Mucosa of descending colon (tissue), 3 donors: Measurements from ENCODE around the gene METTL16. TPM values are rescaled to one million over a fixed set of nuclear protein-coding genes. Genes with fewer than 3 reads are reported as not detected.

Source experiments
- ATAC-seq: fragments of 200-7000 bp; cut with Tn5 transposase; one replicate; pipeline ENCODE4 v1.9.1; 2020; ENCODE audit warnings: mild to moderate bottlenecking, moderate library complexity
- DNase-seq, 3 donors: peaks; one replicate each; pipeline ENCODE4 v3.0.0-alpha.2; 2020
- H3K36me3 ChIP-seq: fragments of 200-600 bp; one replicate; pipeline ENCODE4 v1.8.0; 2021; ENCODE audit warnings: low read depth, mild to moderate bottlenecking
- H3K4me1 ChIP-seq: fragments of 200-600 bp; one replicate; pipeline ENCODE4 v1.8.0; 2021; ENCODE audit warnings: low read depth, mild to moderate bottlenecking
- H3K4me3 ChIP-seq: fragments of 200-600 bp; one replicate; pipeline ENCODE4 v1.8.0; 2021; ENCODE audit warnings: mild to moderate bottlenecking
- H3K9me3 ChIP-seq: fragments of 200-600 bp; one replicate; pipeline ENCODE4 v1.8.0; 2021; ENCODE audit warnings: mild to moderate bottlenecking
- intact Hi-C, 2 donors: fragments of 100-400 bp; cut with DNase I in 1 of 2; cut with micrococcal nuclease in 1 of 2; formaldehyde crosslinking; loops; one replicate each; pipeline versions ENCODE4 v1.11.0 to v1.11.1; 2022; cut with DNase I, micrococcal nuclease
- total RNA-seq, 3 donors: library from RNA; stranded (reverse); fragmentation: NEBNext Ultra II Directional in 2 of 3; extraction: Animal tissue kit (Norgen Biotek cat#: 25700) in 2 of 3; gene quantifications; one replicate each; pipeline versions ENCODE4 v1.2.1 to v1.2.4, GENCODE V29; 2021 to 2023
- TF ChIP-seq, protein P1 (sequence below): fragments of 200-600 bp; IDR thresholded peaks from one replicate; pipeline ENCODE4 v1.8.0; 2022; ENCODE audit warnings: antibody characterized with exemption, mild to moderate bottlenecking
- donor health status: DM: no; HTN: no; CAD: no; lungs with moderate emphysema.
- donor health status: DM: no; HTN: no; CAD: no.
- donor health status: DM: no; HTN: yes; CAD: no.

METTL16 gene
- total RNA-seq, 3 donors from 2014 or later: 16.2 to 30.7 (median 19.9) TPM

DNA sequence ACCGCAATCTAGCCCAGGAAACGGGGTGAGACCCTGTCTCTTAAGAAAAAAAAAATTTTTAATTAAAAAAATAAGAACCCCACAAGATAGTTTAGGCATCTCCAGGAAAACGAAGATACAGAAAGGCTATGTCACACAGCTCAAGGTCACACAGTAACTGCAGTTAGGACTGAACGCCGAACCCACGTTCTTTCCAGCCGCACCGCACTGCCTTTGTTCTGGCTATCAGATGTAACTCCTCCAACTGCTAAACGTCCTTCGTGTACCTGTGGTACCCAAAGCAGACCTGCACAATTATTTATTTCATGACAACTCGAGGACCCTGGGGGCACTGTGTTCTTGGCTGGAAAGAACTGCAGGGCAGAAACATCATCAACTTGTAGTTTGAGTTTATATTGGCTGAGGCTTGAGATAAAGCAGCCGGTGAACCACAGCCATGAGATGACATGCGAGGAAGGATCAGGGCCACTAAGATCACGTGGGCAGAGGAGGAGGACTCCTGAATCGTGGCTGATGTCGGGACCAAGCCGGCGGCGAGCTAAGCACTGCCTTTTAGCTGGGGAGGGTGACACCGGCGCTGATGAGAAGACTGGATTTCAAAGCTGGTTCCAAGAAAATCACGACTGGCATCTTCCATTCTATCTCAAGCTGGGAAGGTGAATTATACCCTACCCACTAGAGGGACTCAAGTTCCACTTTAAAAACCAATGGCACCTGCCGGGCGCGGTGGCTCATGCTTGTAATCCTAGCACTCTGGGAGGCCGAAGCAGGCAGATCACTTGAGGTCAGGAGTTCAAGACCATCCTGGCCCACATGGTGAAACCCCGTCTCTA, 90.2 kb downstream of the METTL16 start:
- no peak for DNase-seq
- TF ChIP-seq, protein P1, sequence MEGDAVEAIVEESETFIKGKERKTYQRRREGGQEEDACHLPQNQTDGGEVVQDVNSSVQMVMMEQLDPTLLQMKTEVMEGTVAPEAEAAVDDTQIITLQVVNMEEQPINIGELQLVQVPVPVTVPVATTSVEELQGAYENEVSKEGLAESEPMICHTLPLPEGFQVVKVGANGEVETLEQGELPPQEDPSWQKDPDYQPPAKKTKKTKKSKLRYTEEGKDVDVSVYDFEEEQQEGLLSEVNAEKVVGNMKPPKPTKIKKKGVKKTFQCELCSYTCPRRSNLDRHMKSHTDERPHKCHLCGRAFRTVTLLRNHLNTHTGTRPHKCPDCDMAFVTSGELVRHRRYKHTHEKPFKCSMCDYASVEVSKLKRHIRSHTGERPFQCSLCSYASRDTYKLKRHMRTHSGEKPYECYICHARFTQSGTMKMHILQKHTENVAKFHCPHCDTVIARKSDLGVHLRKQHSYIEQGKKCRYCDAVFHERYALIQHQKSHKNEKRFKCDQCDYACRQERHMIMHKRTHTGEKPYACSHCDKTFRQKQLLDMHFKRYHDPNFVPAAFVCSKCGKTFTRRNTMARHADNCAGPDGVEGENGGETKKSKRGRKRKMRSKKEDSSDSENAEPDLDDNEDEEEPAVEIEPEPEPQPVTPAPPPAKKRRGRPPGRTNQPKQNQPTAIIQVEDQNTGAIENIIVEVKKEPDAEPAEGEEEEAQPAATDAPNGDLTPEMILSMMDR: no peak
- intact Hi-C loops: no loop called here

DNA sequence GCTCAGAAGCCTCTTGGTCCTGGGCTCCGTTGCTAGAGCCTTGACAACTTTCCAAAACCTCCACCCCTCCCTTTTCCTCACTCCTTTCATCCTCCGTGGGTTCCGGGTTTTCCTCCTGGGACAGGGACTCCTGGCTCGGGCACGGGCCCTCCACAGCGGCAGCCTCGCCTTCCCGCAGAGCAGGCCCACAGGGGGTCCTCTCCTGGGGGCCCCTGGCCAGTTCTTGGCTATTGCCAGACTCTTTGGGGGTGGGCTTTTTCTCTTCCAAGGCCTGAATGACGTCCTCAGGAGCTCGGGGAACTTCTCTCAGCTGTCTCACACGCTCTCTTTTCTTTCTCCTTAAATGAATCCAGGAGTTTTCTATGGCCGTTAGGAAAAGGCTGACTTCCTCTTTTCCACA, 91.5 kb downstream of the METTL16 start:
- no peak overlapping the region for H3K4me3 ChIP-seq
- H3K36me3 ChIP-seq: no peaks in the 10 kb centered on the region
- ATAC-seq: no peak
- intact Hi-C loops: no loop called here
- TF ChIP-seq, protein P1: no peak
- H3K9me3 ChIP-seq: no peaks in the 10 kb centered on the region
- H3K4me1 ChIP-seq: peaks cover 4% of the 10 kb centered on the region
- no peak for DNase-seq

More for the DNA sequence above, 90.2 kb downstream of the METTL16 start:
- Histone ChIP-seq H3K36me3 (no peaks in the 10 kb centered on the region), H3K4me3 (no peak overlapping the region), H3K9me3 (no peaks in the 10 kb centered on the region), H3K4me1 (no peaks in the 10 kb centered on the region)
- peak; percentile 53 for ATAC-seq

- TF ChIP-seq, protein P1: no peak
- peaks cover 4% of the 10 kb centered on the region for H3K4me1 ChIP-seq
Measured at GRCh38 chr17:2419486-2419885, 92.2 kb downstream of the METTL16 start.

DNA sequence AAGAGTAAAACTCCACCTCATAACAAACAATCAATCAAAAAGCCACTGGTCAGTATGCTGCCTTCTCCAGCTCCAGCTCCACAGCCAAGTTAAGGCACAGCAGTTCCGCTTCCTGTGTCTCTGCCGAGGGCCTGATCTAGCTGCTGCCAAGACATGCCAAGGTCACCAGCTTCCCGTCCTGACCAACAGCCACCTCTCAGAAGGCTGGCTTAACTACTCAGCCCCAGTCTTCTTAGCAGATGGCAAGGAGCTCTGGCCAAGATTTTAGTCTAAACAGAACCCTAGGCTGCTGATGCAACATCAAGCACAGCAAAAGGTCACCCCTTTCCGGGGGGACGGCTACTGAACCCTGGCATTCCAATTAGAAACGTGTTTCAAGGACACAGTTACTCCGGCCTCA, 93.1 kb downstream of the METTL16 start:
- H3K36me3 ChIP-seq: no peaks in the 10 kb centered on the region
- ATAC-seq: no peak
- no peak overlapping the region for H3K4me3 ChIP-seq
- DNase-seq: peak in 1 of 3 donors; percentile 25
- intact Hi-C loops: loop anchor here in 1 of 2 donors (5.0 kb wide), 1 partner anchor 36 kb away; no protein-coding TSS in a partner anchor
- no peaks in the 10 kb centered on the region for H3K9me3 ChIP-seq
- TF ChIP-seq, protein P1: no peak
- H3K4me1 ChIP-seq: peaks cover 4% of the 10 kb centered on the region

More at GRCh38 chr17:2419486-2419885, 92.2 kb downstream of the METTL16 start:
- no peak for ATAC-seq
- intact Hi-C loops: loop anchor here in 1 of 2 donors (5.0 kb wide), 1 partner anchor 37 kb away; no protein-coding TSS in a partner anchor
- H3K36me3 ChIP-seq: no peaks in the 10 kb centered on the region
- H3K9me3 ChIP-seq: no peaks in the 10 kb centered on the region
- no peak overlapping the region for H3K4me3 ChIP-seq
- no peak for DNase-seq

DNA sequence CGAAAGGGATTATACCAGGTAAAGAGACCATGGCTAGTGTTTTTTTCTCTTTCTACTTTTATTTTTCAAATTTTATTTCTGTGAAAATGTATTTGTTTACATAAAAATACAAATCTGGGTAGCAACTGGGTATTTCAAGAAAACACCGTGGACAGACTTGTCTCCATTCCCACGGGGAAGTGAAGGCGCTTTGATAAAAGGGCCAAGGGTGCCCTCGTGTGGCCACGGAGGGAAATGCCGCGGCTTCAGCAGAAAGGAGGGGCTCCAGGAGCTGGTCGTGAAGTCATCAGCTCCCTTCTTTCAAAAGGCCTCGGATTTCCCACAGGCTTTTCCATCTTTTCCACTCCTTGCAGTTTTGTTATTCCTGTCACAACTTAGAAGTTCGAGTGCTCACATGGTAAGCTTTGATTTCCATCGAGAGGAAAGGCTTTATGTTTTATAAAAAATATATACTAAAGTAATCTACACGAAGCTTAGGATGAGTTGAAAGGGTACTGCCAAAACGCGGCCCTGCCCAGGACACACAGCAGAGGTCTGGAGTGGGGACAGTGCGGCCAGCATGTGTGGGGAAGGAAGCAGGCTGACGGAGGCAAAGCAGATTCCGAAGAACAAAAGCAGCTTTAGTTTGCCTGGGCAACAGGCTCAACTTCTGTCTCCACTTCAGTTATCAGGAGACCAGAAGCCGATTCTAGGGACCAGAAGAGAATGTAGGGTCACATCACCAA, 95.5 kb downstream of the METTL16 start:
- no peaks in the 10 kb centered on the region for H3K36me3 ChIP-seq
- H3K4me1 ChIP-seq: peaks cover 4% of the 10 kb centered on the region
- DNase-seq (peak; percentile 87 to 96 (median 94)), ATAC-seq (peak; percentile 94)
- TF ChIP-seq, protein P1: peak; percentile 98
- H3K9me3 ChIP-seq: no peaks in the 10 kb centered on the region
- intact Hi-C loops: loop anchor here (2.0 to 5.0 kb wide), 2 partner anchors 33 to 34 kb away; no protein-coding TSS in a partner anchor
- no peak overlapping the region for H3K4me3 ChIP-seq
